HEK293 (cell line): ENCODE data around the gene CARM1.

Source experiments
- BCL11B ChIP-seq: fragments of 450-650 bp; formaldehyde crosslinking; IDR thresholded peaks from 2 replicates; pipeline ENCODE4 v1.5.1; 2016; ENCODE audit warnings: low read depth, missing biosample characterization, missing genetic modification characterization
- EGR2 ChIP-seq: fragments of 450-650 bp; formaldehyde crosslinking; IDR thresholded peaks from 2 replicates; pipeline ENCODE4 v1.5.1; 2016; ENCODE audit warnings: low read depth, missing biosample characterization, missing genetic modification characterization
- ELK4 ChIP-seq: IDR thresholded peaks from 2 replicates; pipeline ENCODE4 v1.6.1; 2011; ENCODE audit warnings: mild to moderate bottlenecking, low read depth, low read length, borderline replicate concordance
- GFI1B ChIP-seq: fragments of 450-650 bp; formaldehyde crosslinking; IDR thresholded peaks from 2 replicates; pipeline ENCODE4 v1.5.1; 2016; ENCODE audit warnings: missing biosample characterization, missing genetic modification characterization
- GLI2 ChIP-seq: fragments of 450-650 bp; formaldehyde crosslinking; IDR thresholded peaks from 2 replicates; pipeline ENCODE4; 2017; ENCODE audit warnings: missing biosample characterization, missing genetic modification characterization, low read depth, borderline replicate concordance
- KLF1 ChIP-seq: fragments of 450-650 bp; formaldehyde crosslinking; IDR thresholded peaks from 2 replicates; pipeline ENCODE4 v1.5.1; 2016; ENCODE audit warnings: missing biosample characterization, missing genetic modification characterization
- MZF1 ChIP-seq: fragments of 450-650 bp; formaldehyde crosslinking; IDR thresholded peaks from 2 replicates; pipeline ENCODE4 v1.5.1; 2017; ENCODE audit warnings: missing biosample characterization, missing genetic modification characterization, borderline replicate concordance
- YY1 ChIP-seq: fragments of 450-650 bp; formaldehyde crosslinking; IDR thresholded peaks from 2 replicates; pipeline ENCODE4 v1.5.1; 2018; ENCODE audit warnings: missing biosample characterization, missing genetic modification characterization
- ZEB2 ChIP-seq: fragments of 450-650 bp; formaldehyde crosslinking; IDR thresholded peaks from 2 replicates; pipeline ENCODE4 v1.5.1; 2016; ENCODE audit warnings: missing biosample characterization, missing genetic modification characterization
- ZFP41 ChIP-seq: fragments of 450-650 bp; formaldehyde crosslinking; IDR thresholded peaks from 2 replicates; pipeline ENCODE4 v1.5.1; 2016; ENCODE audit warnings: missing biosample characterization, missing genetic modification characterization, borderline replicate concordance
- ZNF155 ChIP-seq: fragments of 450-650 bp; formaldehyde crosslinking; IDR thresholded peaks from 2 replicates; pipeline ENCODE4 v1.5.1; 2016; ENCODE audit warnings: missing biosample characterization, missing genetic modification characterization
- ZNF157 ChIP-seq: fragments of 450-650 bp; formaldehyde crosslinking; IDR thresholded peaks from 2 replicates; pipeline ENCODE4 v1.5.1; 2016; ENCODE audit warnings: missing biosample characterization, missing genetic modification characterization
- ZNF2 ChIP-seq: fragments of 450-650 bp; formaldehyde crosslinking; IDR thresholded peaks from 2 replicates; pipeline ENCODE4 v1.5.1; 2016; ENCODE audit warnings: missing biosample characterization, missing genetic modification characterization
- ZNF214 ChIP-seq: fragments of 450-650 bp; formaldehyde crosslinking; IDR thresholded peaks from 2 replicates; pipeline ENCODE4 v1.5.1; 2017; ENCODE audit warnings: missing biosample characterization, mild to moderate bottlenecking, missing genetic modification characterization, borderline replicate concordance
- ZNF248 ChIP-seq: fragments of 450-650 bp; formaldehyde crosslinking; IDR thresholded peaks from 2 replicates; pipeline ENCODE4 v1.5.1; 2017; ENCODE audit warnings: missing biosample characterization, missing genetic modification characterization
- ZNF274 ChIP-seq, 2 experiments: fragments of 200-500 bp in 1 of 2; fragments of 450-650 bp in 1 of 2; sonication (Bioruptor generic) in 1 of 2; formaldehyde crosslinking in 1 of 2; IDR thresholded peaks; 2 replicates each; pipeline versions ENCODE4 v1.5.1 to v1.6.1; 2014 to 2016; ENCODE audit warnings: borderline replicate concordance in 1 of 2, inconsistent platforms in 1 of 2, low read length in 1 of 2, missing biosample characterization in 1 of 2, missing genetic modification characterization in 1 of 2
- ZNF394 ChIP-seq: fragments of 450-650 bp; formaldehyde crosslinking; IDR thresholded peaks from 2 replicates; pipeline ENCODE4 v1.5.1; 2016; ENCODE audit warnings: missing biosample characterization, missing genetic modification characterization, mild to moderate bottlenecking, moderate library complexity, borderline replicate concordance
- ZNF404 ChIP-seq: fragments of 450-650 bp; formaldehyde crosslinking; IDR thresholded peaks from 2 replicates; pipeline ENCODE4 v1.5.1; 2017; ENCODE audit warnings: missing biosample characterization, missing genetic modification characterization
- ZNF433 ChIP-seq: fragments of 450-650 bp; formaldehyde crosslinking; IDR thresholded peaks from 2 replicates; pipeline ENCODE4 v1.5.1; 2016; ENCODE audit warnings: missing biosample characterization, missing genetic modification characterization, low read depth
- ZNF48 ChIP-seq: fragments of 450-650 bp; formaldehyde crosslinking; IDR thresholded peaks from 2 replicates; pipeline ENCODE4 v1.5.1; 2016; ENCODE audit warnings: missing biosample characterization, missing genetic modification characterization
- ZNF561 ChIP-seq: fragments of 450-650 bp; IDR thresholded peaks from 2 replicates; pipeline ENCODE4 v1.5.1; 2018; ENCODE audit warnings: missing biosample characterization, missing genetic modification characterization, borderline replicate concordance
- ZNF585B ChIP-seq: fragments of 450-650 bp; formaldehyde crosslinking; IDR thresholded peaks from 2 replicates; pipeline ENCODE4 v1.5.1; 2016; ENCODE audit warnings: missing biosample characterization, missing genetic modification characterization
- ZNF623 ChIP-seq: fragments of 450-650 bp; formaldehyde crosslinking; IDR thresholded peaks from 2 replicates; pipeline ENCODE4 v1.5.1; 2016; ENCODE audit warnings: missing biosample characterization, missing genetic modification characterization
- ZNF645 ChIP-seq: fragments of 450-650 bp; formaldehyde crosslinking; IDR thresholded peaks from 2 replicates; pipeline ENCODE4; 2016; ENCODE audit warnings: missing biosample characterization, missing genetic modification characterization
- ZNF658 ChIP-seq: fragments of 450-650 bp; formaldehyde crosslinking; IDR thresholded peaks from 2 replicates; pipeline ENCODE4; 2016; ENCODE audit warnings: missing biosample characterization, missing genetic modification characterization
- ZNF701 ChIP-seq: fragments of 450-650 bp; formaldehyde crosslinking; IDR thresholded peaks from 2 replicates; pipeline ENCODE4 v1.5.1; 2016; ENCODE audit warnings: missing biosample characterization, missing genetic modification characterization
- ZNF777 ChIP-seq: fragments of 450-650 bp; formaldehyde crosslinking; IDR thresholded peaks from 2 replicates; pipeline ENCODE4 v1.5.1; 2017; ENCODE audit warnings: missing biosample characterization, missing genetic modification characterization, borderline replicate concordance
- TF ChIP-seq, protein P1 (sequence below): fragments of 450-650 bp; formaldehyde crosslinking; IDR thresholded peaks from 2 replicates; pipeline ENCODE4 v1.5.1; 2016; ENCODE audit warnings: missing biosample characterization, missing genetic modification characterization

Gene CARM1

GRCh38 chr19:10960314-10961072, 89.1 kb downstream of the CARM1 start, which contains the start of gene SMARCA4 (continued):
- TF ChIP-seq, protein P1, sequence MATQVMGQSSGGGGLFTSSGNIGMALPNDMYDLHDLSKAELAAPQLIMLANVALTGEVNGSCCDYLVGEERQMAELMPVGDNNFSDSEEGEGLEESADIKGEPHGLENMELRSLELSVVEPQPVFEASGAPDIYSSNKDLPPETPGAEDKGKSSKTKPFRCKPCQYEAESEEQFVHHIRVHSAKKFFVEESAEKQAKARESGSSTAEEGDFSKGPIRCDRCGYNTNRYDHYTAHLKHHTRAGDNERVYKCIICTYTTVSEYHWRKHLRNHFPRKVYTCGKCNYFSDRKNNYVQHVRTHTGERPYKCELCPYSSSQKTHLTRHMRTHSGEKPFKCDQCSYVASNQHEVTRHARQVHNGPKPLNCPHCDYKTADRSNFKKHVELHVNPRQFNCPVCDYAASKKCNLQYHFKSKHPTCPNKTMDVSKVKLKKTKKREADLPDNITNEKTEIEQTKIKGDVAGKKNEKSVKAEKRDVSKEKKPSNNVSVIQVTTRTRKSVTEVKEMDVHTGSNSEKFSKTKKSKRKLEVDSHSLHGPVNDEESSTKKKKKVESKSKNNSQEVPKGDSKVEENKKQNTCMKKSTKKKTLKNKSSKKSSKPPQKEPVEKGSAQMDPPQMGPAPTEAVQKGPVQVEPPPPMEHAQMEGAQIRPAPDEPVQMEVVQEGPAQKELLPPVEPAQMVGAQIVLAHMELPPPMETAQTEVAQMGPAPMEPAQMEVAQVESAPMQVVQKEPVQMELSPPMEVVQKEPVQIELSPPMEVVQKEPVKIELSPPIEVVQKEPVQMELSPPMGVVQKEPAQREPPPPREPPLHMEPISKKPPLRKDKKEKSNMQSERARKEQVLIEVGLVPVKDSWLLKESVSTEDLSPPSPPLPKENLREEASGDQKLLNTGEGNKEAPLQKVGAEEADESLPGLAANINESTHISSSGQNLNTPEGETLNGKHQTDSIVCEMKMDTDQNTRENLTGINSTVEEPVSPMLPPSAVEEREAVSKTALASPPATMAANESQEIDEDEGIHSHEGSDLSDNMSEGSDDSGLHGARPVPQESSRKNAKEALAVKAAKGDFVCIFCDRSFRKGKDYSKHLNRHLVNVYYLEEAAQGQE (tag by site-specific recombination): no peak
- TF ChIP-seq ZNF2: peak; percentile 77
- TF ChIP-seq ZNF701: no peak
- TF ChIP-seq ZNF48: no peak
- peak; percentile 73 for TF ChIP-seq ZEB2 (tag by site-specific recombination)
- TF ChIP-seq ZNF585B (tag by site-specific recombination): no peak
- TF ChIP-seq ZNF777: no peak
- TF ChIP-seq ZNF433 (tag by site-specific recombination): no peak
- TF ChIP-seq ZNF394: peak; percentile 32; the same call in 1 of the 2 replicates
- no peak for TF ChIP-seq ZNF248 (tag by site-specific recombination)
- TF ChIP-seq ZNF157 (tag by site-specific recombination): no peak
- peak; percentile 63 for TF ChIP-seq KLF1 (tag by site-specific recombination)
- TF ChIP-seq ZNF274 (IDR thresholded peaks at IDR 0.05; ENCODE audit: low read length): no peak
- no peak for TF ChIP-seq ZNF274 (tag by site-specific recombination; IDR thresholded peaks at IDR 0.05; ENCODE audit: borderline replicate concordance)
- no peak for TF ChIP-seq BCL11B (tag by site-specific recombination)
- TF ChIP-seq EGR2: no peak
- no peak; the same call in 1 of the 2 replicates for TF ChIP-seq ELK4
- no peak for TF ChIP-seq ZNF404 (tag by site-specific recombination)
- no peak for TF ChIP-seq ZNF658 (tag by site-specific recombination)
- no peak for TF ChIP-seq ZFP41 (tag by site-specific recombination)
- peak; percentile 47; the same call in 1 of the 2 replicates for TF ChIP-seq YY1 (tag by site-specific recombination)
- no peak for TF ChIP-seq ZNF214
- TF ChIP-seq ZNF623 (tag by site-specific recombination): no peak
- no peak for TF ChIP-seq MZF1
- TF ChIP-seq ZNF645 (tag by site-specific recombination): no peak
- no peak for TF ChIP-seq ZNF155
- no peak for TF ChIP-seq GLI2 (tag by site-specific recombination)
- no peak for TF ChIP-seq ZNF561 (tag by site-specific recombination)
- TF ChIP-seq GFI1B (tag by site-specific recombination): no peak
